HepG2 (cell line): Measurements from ENCODE around the gene AP3M1. TPM values are rescaled to one million over a fixed set of nuclear protein-coding genes. Genes with fewer than 3 reads are reported as not detected.

ENCODE experiments used
- ATAC-seq: fragments of 200-7000 bp; cut with Tn5 transposase; 3 replicates; pipeline ENCODE4 v1.9.1; 2020; ENCODE audit warnings: mild to moderate bottlenecking, moderate library complexity
- BruUV-seq: library from RNA; stranded (reverse); fragments of 400-500 nt; replicated peaks from 2 replicates; lab custom pipeline; 2021; lab: Mats Ljungman, UMichigan
- CTCF ChIA-PET: fragments of 300-600 bp; formaldehyde crosslinking; extraction: SDS; loops from one replicate; lab custom pipeline; 2021; ENCODE audit warnings: low total read pairs, inconsistent platforms, low intra/inter-chr PET ratio; lab: Yijun Ruan, JAX
- POLR2A ChIA-PET: fragments of 350-600 bp; sonication (Branson Sonifier 250); formaldehyde crosslinking; loops from one replicate; lab custom pipeline; 2020; ENCODE audit warnings: antibody characterized with exemption, inconsistent platforms; lab: Yijun Ruan, JAX
- DNase-seq: peaks from one replicate; pipeline ENCODE4 v3.0.0-alpha.2; 2015; ENCODE audit warnings: low spot score
- FAIRE-seq: peaks from 3 replicates; lab custom pipeline; 2011; peaks lifted over from hg19 to GRCh38; lab: Jason Lieb, UNC
- H2AFZ ChIP-seq: one replicate; pipeline ENCODE4 v1.6.1; 2011; ENCODE audit warnings: low read length, inconsistent platforms
- H3K27ac ChIP-seq: fragments of 300-600 bp; 3 replicates; pipeline ENCODE4 v1.8.0; 2011; ENCODE audit warnings: mixed run types, mild to moderate bottlenecking, mixed read lengths, low read length, inconsistent platforms; ENCODE audit not compliant: insufficient read depth; ENCODE audit errors: extremely low read length
- H3K27me3 ChIP-seq, 2 experiments: fragments of 200-600 bp in 1 of 2; 2 replicates in 1 of 2; 3 replicates in 1 of 2; pipeline versions ENCODE4 v1.6.0 to v1.8.0; 2011; ENCODE audit warnings: low read length in 2 of 2, mild to moderate bottlenecking in 2 of 2, moderate library complexity in 2 of 2, inconsistent platforms in 1 of 2; ENCODE audit not compliant: insufficient read depth in 2 of 2, control insufficient read depth in 1 of 2
- H3K36me3 ChIP-seq, 2 experiments: fragments of 200-600 bp in 1 of 2; replicated peaks in 1 of 2; 2 replicates in 1 of 2; 3 replicates in 1 of 2; pipeline versions ENCODE4 v1.5.1 to v1.8.0; 2011; ENCODE audit warnings: low read length in 2 of 2, inconsistent platforms in 1 of 2; ENCODE audit not compliant: insufficient read depth in 2 of 2, control insufficient read depth in 1 of 2
- H3K4me1 ChIP-seq: 2 replicates; pipeline ENCODE4 v1.5.1; 2012; ENCODE audit warnings: low read length, inconsistent platforms; ENCODE audit not compliant: insufficient read depth
- H3K4me2 ChIP-seq: 2 replicates; pipeline ENCODE4 v1.6.0; 2011; ENCODE audit warnings: low read depth, low read length, inconsistent platforms
- H3K4me3 ChIP-seq, 3 experiments: fragments of 200-600 bp in 1 of 3; sonication (generic), shearing (Covaris generic) in 1 of 3; replicated peaks in 1 of 3; 2 replicates each; pipeline ENCODE4 v1.5.1; 2011 to 2016; ENCODE audit warnings: low read length in 3 of 3, inconsistent platforms in 2 of 3, low read depth in 2 of 3, mild to moderate bottlenecking in 2 of 3, control low read depth in 1 of 3, mixed read lengths in 1 of 3; ENCODE audit not compliant: insufficient read depth in 1 of 3
- H3K79me2 ChIP-seq: one replicate; pipeline ENCODE4 v1.6.1; 2011; ENCODE audit warnings: low read length, inconsistent platforms; ENCODE audit not compliant: insufficient read depth
- H3K9ac ChIP-seq: 2 replicates; pipeline ENCODE4 v1.6.0; 2011; ENCODE audit warnings: mild to moderate bottlenecking, low read depth, low read length, inconsistent platforms; ENCODE audit not compliant: insufficient read depth
- H3K9me3 ChIP-seq: 2 replicates; pipeline ENCODE4 v1.5.1; 2012; ENCODE audit warnings: mild to moderate bottlenecking, low read length
- H4K20me1 ChIP-seq: 2 replicates; pipeline ENCODE4 v1.6.0; 2011; ENCODE audit warnings: inconsistent platforms, mild to moderate bottlenecking, low read length, moderate library complexity; ENCODE audit not compliant: insufficient read depth
- BORCS8-MEF2B ChIP-seq: sonication (generic); formaldehyde crosslinking; IDR thresholded peaks from 2 replicates; pipeline ENCODE4 v1.8.0; 2022; ENCODE audit warnings: mild to moderate bottlenecking, missing genetic modification reagents
- BRF2 ChIP-seq: sonication (generic); formaldehyde crosslinking; IDR thresholded peaks from 2 replicates; pipeline ENCODE4 v1.8.1; 2022; ENCODE audit warnings: mild to moderate bottlenecking, missing genetic modification reagents
- HOMEZ ChIP-seq: IDR thresholded peaks from 2 replicates; pipeline ENCODE4 v1.6.1; 2016; ENCODE audit warnings: low read depth
- JARID2 ChIP-seq: sonication (generic); formaldehyde crosslinking; IDR thresholded peaks from 2 replicates; pipeline ENCODE4 v1.8.1; 2023; ENCODE audit warnings: missing genetic modification reagents, inconsistent platforms; ENCODE audit not compliant: insufficient replicate concordance
- MZF1 ChIP-seq: sonication (generic); formaldehyde crosslinking; IDR thresholded peaks from 2 replicates; pipeline ENCODE4 v1.8.1; 2023; ENCODE audit warnings: mild to moderate bottlenecking, missing genetic modification reagents, borderline replicate concordance
- TP53 ChIP-seq: sonication (generic); formaldehyde crosslinking; conservative IDR thresholded peaks from 2 replicates; pipeline ENCODE4 v1.4.0; 2020; ENCODE audit warnings: missing genetic modification reagents
- ZNF569 ChIP-seq: sonication (generic); formaldehyde crosslinking; IDR thresholded peaks from 2 replicates; pipeline ENCODE4 v1.5.0; 2020; ENCODE audit warnings: mild to moderate bottlenecking, missing genetic modification reagents, moderate library complexity, borderline replicate concordance
- WGBS: methylation state at CpG from one replicate; pipeline ENCODE4 v1.1.6; 2017; ENCODE audit warnings: low lambda C conversion rate; 5-methylcytosine and 5-hydroxymethylcytosine counted together
- in situ Hi-C: cut with HindIII; loops from 2 replicates; pipeline ENCODE4 v1.10.0; 2017; ENCODE audit warnings: low pct_unique_long_range_greater_than_20kb; ENCODE audit not compliant: extremely low pct_ligation_motif_present
- intact Hi-C: fragments of 100-400 bp; cut with micrococcal nuclease; formaldehyde crosslinking; loops from one replicate; pipeline ENCODE4 v1.10.0; 2022; ENCODE audit not compliant: unreplicated experiment
- polyA plus RNA-seq, 8 experiments: library from polyadenylated mRNA; depleted of rRNA in 3 of 8; stranded (reverse) in 7 of 8; unstranded in 1 of 8; fragments of >200 nt; fragmentation: Illumina TruSeq in 4 of 8; extraction: Trizol in 4 of 8; gene quantifications; 2 replicates each; pipeline versions ENCODE4 v1.2.1 to v1.2.3, GENCODE V29; 2011 to 2016; ENCODE audit warnings: low read depth in 4 of 8, missing spikeins in 1 of 8, mixed read lengths in 1 of 8; ENCODE audit not compliant: insufficient read depth in 1 of 8
- total RNA-seq, 5 experiments: library from RNA; depleted of rRNA; stranded (reverse); fragments of >200 nt; fragmentation: Illumina TruSeq; extraction: Trizol; gene quantifications; 2 replicates each; pipeline ENCODE4 v1.2.3, GENCODE V29; 2016; ENCODE audit warnings: low read depth in 1 of 5

Gene AP3M1
- total and polyA plus RNA-seq, 2 of the 13 experiments (the other 11 are each of a cell fraction or from before 2014, with no cell fraction given), result 29.0 to 31.6 TPM

- Histone ChIP-seq H3K36me3 (peaks cover 4 to 22% of the 10 kb centered on the region in 2 experiments; a peak in 3 of 5 replicates), H4K20me1 (no peaks in the 10 kb centered on the region), H3K79me2 (no peaks in the 10 kb centered on the region), H3K4me2 (no peak overlapping the region), H3K27me3 (no peaks in the 10 kb centered on the region), H3K9ac (no peak overlapping the region), H3K4me1 (no peaks in the 10 kb centered on the region), H3K27ac (no peak overlapping the region), H3K9me3 (no peaks in the 10 kb centered on the region), H2AFZ (no peak overlapping the region), H3K4me3 (no peak overlapping the region)
- ATAC-seq (no peak), DNase-seq (no peak), FAIRE-seq (no peak)
- intact Hi-C loops, result no loop called here
- in situ Hi-C loops, result no loop called here
- BruUV-seq, result no TSS peak
- ChIA-PET POLR2A (no interaction called here), CTCF (no interaction called here)
- 86% methylated on average over 1 of the region's 1 CpG for WGBS
- TF ChIP-seq HOMEZ (CRISPR knock-in tag), result no peak
- TF ChIP-seq MZF1, result no peak
- TF ChIP-seq TP53 (CRISPR knock-in tag), result no peak
- no peak for TF ChIP-seq JARID2 (CRISPR knock-in tag)
- no peak for TF ChIP-seq BRF2 (CRISPR knock-in tag)
- TF ChIP-seq BORCS8-MEF2B (CRISPR knock-in tag), result no peak
- TF ChIP-seq ZNF569 (CRISPR knock-in tag), result no peak
Observed at GRCh38 chr10:74078037-74078436, 72.6 kb downstream of the AP3M1 start.
